ENCODE measurements around the gene GPR89A. TPM values are rescaled to one million over a fixed set of nuclear protein-coding genes. Genes with fewer than 3 reads are reported as not detected.
"Not testable (repeated sequence)": the region's sequence is repeated elsewhere in the genome, so short reads cannot be mapped to it uniquely, and the experiment has no call there.

Gene GPR89A
- total RNA-seq, 1 experiment from 2014 or later: 40.4 TPM

DNA sequence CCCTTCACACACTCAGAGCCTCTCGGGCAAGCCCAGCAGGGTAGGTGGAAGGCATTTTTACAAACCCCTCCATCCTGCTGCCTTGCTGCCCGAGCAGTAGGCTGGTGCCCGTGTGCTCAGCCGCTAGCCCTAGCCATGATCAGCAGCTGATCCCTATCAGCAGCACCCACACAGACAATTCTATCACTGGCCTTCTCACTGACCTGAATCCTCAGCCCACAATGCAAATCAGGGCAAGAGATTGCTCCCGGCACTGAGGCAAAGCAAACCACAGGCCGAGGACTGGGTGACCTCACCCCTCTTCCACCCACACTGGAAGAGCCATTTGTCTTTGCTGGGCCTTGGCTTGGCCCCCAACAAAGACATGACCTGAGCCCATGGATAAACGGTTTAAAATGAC, 100.3 kb downstream of the GPR89A start:
- in situ Hi-C loops (cut with HindIII; ENCODE audit: low pct_unique_long_range_greater_than_20kb, low sequenced_read_pairs): no loop called here
- DNase-seq (ENCODE audit: low read depth): peak; percentile 71

GRCh38 chr1:145710291-145711027, 102.7 kb downstream of the GPR89A start:
- DNase-seq (ENCODE audit: low read depth): no peak
- in situ Hi-C loops (cut with HindIII; ENCODE audit: low pct_unique_long_range_greater_than_20kb, low sequenced_read_pairs): no loop called here

DNA sequence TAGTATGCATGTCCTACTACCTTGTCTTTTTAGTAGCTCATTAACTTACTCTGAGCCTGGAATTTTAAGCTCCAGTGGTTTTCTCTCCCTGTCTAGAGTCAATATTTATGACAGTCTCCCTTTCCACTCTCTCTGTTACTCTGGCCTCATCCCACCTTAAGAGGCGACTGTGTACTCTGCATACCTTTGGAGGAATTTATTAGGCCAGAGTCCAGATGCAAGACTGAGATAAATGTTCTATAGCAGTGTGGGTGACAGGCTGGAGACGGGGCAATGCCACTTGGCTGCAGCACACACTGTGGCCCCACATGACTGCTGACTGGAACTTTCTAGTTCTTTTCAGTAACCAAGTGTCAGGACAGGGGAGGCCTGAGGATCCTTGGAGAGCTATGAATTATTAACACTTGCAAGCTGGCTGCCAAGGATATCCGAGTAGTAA, 103.4 kb downstream of the GPR89A start:
- in situ Hi-C loops (cut with HindIII; ENCODE audit: low pct_unique_long_range_greater_than_20kb, low sequenced_read_pairs): no loop called here
- peak; percentile 98 for DNase-seq (ENCODE audit: low read depth)

GRCh38 chr1:145714524-145715111, 106.8 kb downstream of the GPR89A start:
- DNase-seq (ENCODE audit: low read depth): no peak

DNA sequence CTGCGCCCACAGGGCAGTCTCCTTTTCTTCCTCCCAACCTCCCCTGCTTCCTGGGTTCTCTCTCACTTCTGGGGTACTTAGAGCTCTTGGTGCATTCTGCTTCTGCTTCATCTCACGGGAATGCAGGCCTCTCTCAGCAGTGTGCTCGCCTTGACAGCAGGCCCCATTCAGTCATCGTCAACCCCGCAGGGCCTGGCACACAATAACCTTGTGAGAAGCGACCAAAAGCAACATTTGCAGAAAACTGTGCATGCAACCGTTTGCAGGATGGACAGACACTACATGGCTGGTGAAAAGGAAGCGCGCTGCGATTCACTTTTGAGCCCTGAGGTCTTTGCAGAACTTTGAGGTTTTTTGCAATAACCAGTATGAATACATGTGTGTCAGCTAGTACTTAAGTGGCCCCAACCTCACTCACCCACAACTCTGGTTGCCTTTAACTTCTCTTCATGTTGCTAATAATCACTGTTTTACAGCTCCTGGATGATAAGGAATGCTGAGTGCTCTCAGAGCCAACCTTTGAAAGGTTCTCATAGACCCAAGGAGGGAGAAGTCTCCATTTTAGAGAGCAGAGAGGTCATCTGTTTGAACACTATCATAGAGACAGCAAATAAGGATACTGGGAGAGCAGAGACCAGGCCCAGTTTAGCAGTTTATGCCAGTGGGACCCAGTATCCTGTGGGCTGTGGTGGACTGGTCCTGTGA, 109.0 kb downstream of the GPR89A start:
- in situ Hi-C loops (cut with HindIII; ENCODE audit: low pct_unique_long_range_greater_than_20kb, low sequenced_read_pairs): no loop called here
- DNase-seq (ENCODE audit: low read depth): no peak

More at GRCh38 chr1:145714524-145715111, 106.8 kb downstream of the GPR89A start:
- in situ Hi-C loops (cut with HindIII; ENCODE audit: low pct_unique_long_range_greater_than_20kb, low sequenced_read_pairs): no loop called here

DNA sequence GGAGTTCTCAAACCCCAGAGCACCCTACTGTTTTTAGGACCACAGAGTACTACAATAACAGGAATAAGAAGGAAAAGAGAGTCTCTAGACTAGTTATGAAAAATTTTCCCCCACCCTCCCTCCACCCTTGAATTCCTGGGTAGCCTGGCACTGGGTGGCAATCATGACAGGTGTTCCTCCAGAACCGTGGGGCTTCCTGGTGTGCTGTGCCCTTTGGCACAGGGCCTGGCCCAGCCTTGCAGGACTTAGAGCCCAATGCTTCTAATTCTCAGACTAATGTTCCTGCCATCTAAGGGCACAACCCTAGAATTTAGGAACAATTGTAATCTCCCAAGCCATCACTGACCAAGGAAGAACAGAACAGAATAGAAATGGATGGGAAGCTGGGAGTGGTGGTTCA, 110.0 kb downstream of the GPR89A start:
- in situ Hi-C loops (cut with HindIII; ENCODE audit: low pct_unique_long_range_greater_than_20kb, low sequenced_read_pairs): no loop called here
- DNase-seq (ENCODE audit: low read depth): no peak

DNA sequence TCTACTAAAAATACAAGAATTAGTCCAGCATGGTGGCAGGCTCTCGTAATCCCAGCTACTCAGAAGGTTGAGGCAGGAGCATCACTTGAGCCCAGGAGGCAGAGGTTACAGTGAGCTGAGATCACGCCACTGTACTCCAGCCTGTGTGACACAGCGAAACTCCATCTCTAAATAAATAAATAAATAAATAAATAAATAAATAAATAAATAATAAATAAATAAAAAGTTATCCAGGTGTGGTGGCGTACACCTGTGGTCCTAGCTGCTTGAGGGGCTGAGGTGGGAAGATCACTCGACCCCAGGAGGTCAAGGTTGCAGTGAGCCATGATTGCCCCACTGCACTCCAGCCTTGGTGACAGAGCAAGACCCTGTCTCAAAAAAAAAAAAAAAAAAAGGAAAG, 110.7 kb downstream of the GPR89A start:
- in situ Hi-C loops (cut with HindIII; ENCODE audit: low pct_unique_long_range_greater_than_20kb, low sequenced_read_pairs): not testable (repeated sequence)

DNA sequence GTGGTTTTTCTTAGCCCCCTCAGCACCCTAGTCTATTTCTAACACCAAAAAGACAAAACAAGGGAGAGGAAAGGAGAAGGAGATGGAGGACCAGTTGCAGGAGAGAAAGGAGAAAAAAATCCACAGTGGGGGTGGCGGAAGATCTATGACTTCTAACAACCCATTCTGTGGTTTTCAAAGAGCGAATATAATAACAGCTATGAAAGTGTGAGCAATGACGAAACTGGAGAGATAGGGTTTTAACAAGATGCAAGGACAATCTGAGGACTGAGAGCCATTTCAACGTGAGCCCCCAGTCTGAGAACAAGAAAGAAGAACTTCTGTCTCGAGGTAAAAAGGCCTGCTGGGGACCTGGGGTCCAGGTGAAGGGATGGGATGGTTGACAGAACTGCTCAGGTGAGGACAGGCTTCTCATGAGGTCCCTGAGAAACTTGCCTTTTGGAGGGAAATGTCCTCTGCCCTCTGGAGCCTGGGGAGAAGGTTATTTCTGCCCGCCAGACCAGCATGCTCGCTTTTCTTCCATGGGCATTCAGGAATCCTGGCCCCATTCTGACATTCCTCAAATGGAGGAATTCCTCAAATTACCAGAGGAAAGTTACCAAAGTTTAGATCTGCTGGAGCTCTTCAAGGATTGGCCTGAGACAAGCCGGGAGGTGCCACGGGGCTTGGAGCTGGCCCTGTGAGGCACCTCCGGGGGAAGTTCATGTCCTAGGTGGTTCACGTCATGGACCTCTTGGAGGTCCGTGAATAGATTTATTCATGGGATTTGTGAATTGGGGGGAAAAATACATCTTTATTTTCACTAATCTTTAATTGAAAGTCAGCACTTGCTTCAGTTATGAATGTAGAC, 111.7 kb downstream of the GPR89A start, which contains the start of gene CD160:
TSS of gene CD160 (plus strand) at position 270 of the 850 bp plus-strand sequence. CDS start 8,829 bp downstream, outside the sequence.
- no peak for DNase-seq (ENCODE audit: low read depth)
- in situ Hi-C loops (cut with HindIII; ENCODE audit: low pct_unique_long_range_greater_than_20kb, low sequenced_read_pairs): no loop called here

More for the DNA sequence above, 110.7 kb downstream of the GPR89A start:
- not testable (repeated sequence) for DNase-seq (ENCODE audit: low read depth)

Other genes with a start within 250 kb of the GPR89A start
- gene NBPF20, start 182.4 kb upstream of the GPR89A start, total RNA-seq (2014; rRNA removed; shearing (Covaris generic); ENCODE audit: low replicate concordance): 0.61 and 2.9 TPM in 2 replicates
- gene PDZK1, start 99.4 kb downstream of the GPR89A start, total RNA-seq (2014; rRNA removed; shearing (Covaris generic); ENCODE audit: low replicate concordance): 104 and 107 TPM in 2 replicates
- gene CD160, start 111.5 kb downstream of the GPR89A start, total RNA-seq (2014; rRNA removed; shearing (Covaris generic); ENCODE audit: low replicate concordance): not detected in 2 replicates
- 13.1 and 14.5 TPM in 2 replicates for gene RNF115, start 216.1 kb downstream of the GPR89A start, total RNA-seq (2014; rRNA removed; shearing (Covaris generic); ENCODE audit: low replicate concordance)
- gene POLR3C, start 216.2 kb downstream of the GPR89A start, total RNA-seq (2014; rRNA removed; shearing (Covaris generic); ENCODE audit: low replicate concordance): 13.9 and 24.8 TPM in 2 replicates
- 5.1 and 9.9 TPM in 2 replicates for gene NUDT17, start 237.6 kb downstream of the GPR89A start, total RNA-seq (2014; rRNA removed; shearing (Covaris generic); ENCODE audit: low replicate concordance)